ENCODE measurements around the gene PTCHD4.

The PTCHD4 gene

GRCh38 chr6:48080227-48081009 lies 30.6 kb downstream of the PTCHD4 start:
- no peak overlapping the region for H3K4me3 Mint-ChIP-seq
- no peak for DNase-seq
- H3K36me3 Mint-ChIP-seq = no peaks in the 10 kb centered on the region
- H3K27me3 Mint-ChIP-seq = no peaks in the 10 kb centered on the region
- CTCF ChIA-PET = no interaction called here
- no peaks in the 10 kb centered on the region for H3K9me3 Mint-ChIP-seq
- no peaks in the 10 kb centered on the region for H3K4me1 Mint-ChIP-seq
- no peak overlapping the region for H3K27ac Mint-ChIP-seq

GRCh38 chr6:48078120-48078519 lies 32.9 kb downstream of the PTCHD4 start:
- H3K36me3 Mint-ChIP-seq = no peaks in the 10 kb centered on the region
- no peaks in the 10 kb centered on the region for H3K9me3 Mint-ChIP-seq
- CTCF ChIA-PET = no interaction called here
- no peaks in the 10 kb centered on the region for H3K27me3 Mint-ChIP-seq
- H3K4me1 Mint-ChIP-seq = no peaks in the 10 kb centered on the region
- no peak overlapping the region for H3K27ac Mint-ChIP-seq
- no peak for DNase-seq
- no peak overlapping the region for H3K4me3 Mint-ChIP-seq

- DNase-seq = no peak
- no peaks in the 10 kb centered on the region for H3K9me3 Mint-ChIP-seq
- CTCF ChIA-PET = no interaction called here
- no peaks in the 10 kb centered on the region for H3K36me3 Mint-ChIP-seq
- no peaks in the 10 kb centered on the region for H3K27me3 Mint-ChIP-seq
- no peaks in the 10 kb centered on the region for H3K4me1 Mint-ChIP-seq
- no peak overlapping the region for H3K27ac Mint-ChIP-seq
- no peak overlapping the region for H3K4me3 Mint-ChIP-seq
These were observed 35.8 kb downstream of the PTCHD4 start for GRCh38 chr6:48075181-48075580.

- Mint-ChIP-seq H3K27ac (no peak overlapping the region), H3K27me3 (peaks cover 7% of the 10 kb centered on the region), H3K36me3 (no peaks in the 10 kb centered on the region), H3K4me3 (no peak overlapping the region), H3K9me3 (no peaks in the 10 kb centered on the region), H3K4me1 (no peaks in the 10 kb centered on the region)
- CTCF ChIA-PET = no interaction called here
- DNase-seq = no peak
These were observed 36.8 kb downstream of the PTCHD4 start for GRCh38 chr6:48073976-48074767.

GRCh38 chr6:48071833-48072232 lies 39.2 kb downstream of the PTCHD4 start:
- no peak for DNase-seq
- H3K4me3 Mint-ChIP-seq = no peak overlapping the region
- H3K36me3 Mint-ChIP-seq = no peaks in the 10 kb centered on the region

GRCh38 chr6:48069280-48069679 lies 41.7 kb downstream of the PTCHD4 start:
- no peak for DNase-seq
- H3K4me3 Mint-ChIP-seq = no peak overlapping the region
- no peaks in the 10 kb centered on the region for H3K36me3 Mint-ChIP-seq
- no peak overlapping the region for H3K27ac Mint-ChIP-seq
- H3K27me3 Mint-ChIP-seq = peaks cover 22% of the 10 kb centered on the region
- no peaks in the 10 kb centered on the region for H3K9me3 Mint-ChIP-seq
- CTCF ChIA-PET = no interaction called here
- no peaks in the 10 kb centered on the region for H3K4me1 Mint-ChIP-seq

More at GRCh38 chr6:48071833-48072232, 39.2 kb downstream of the PTCHD4 start:
- Mint-ChIP-seq H3K9me3 (no peaks in the 10 kb centered on the region), H3K27me3 (peaks cover 22% of the 10 kb centered on the region), H3K27ac (no peak overlapping the region), H3K4me1 (no peaks in the 10 kb centered on the region)
- CTCF ChIA-PET = interaction anchor here (0.7 kb wide), 1 partner anchor 1844 kb away, joined by 4 read pairs; no protein-coding TSS in a partner anchor

- Mint-ChIP-seq H3K4me3 (no peak overlapping the region), H3K36me3 (no peaks in the 10 kb centered on the region), H3K9me3 (no peaks in the 10 kb centered on the region), H3K27me3 (peaks cover 22% of the 10 kb centered on the region), H3K27ac (no peak overlapping the region), H3K4me1 (no peaks in the 10 kb centered on the region)
- no peak for DNase-seq
- CTCF ChIA-PET = no interaction called here
These were observed 42.4 kb downstream of the PTCHD4 start for GRCh38 chr6:48068278-48069251.

GRCh38 chr6:48067886-48068277 lies 43.1 kb downstream of the PTCHD4 start:
- Mint-ChIP-seq H3K27me3 (peaks cover 22% of the 10 kb centered on the region), H3K4me3 (no peak overlapping the region), H3K36me3 (no peaks in the 10 kb centered on the region), H3K4me1 (no peaks in the 10 kb centered on the region), H3K9me3 (no peaks in the 10 kb centered on the region), H3K27ac (no peak overlapping the region)
- CTCF ChIA-PET = no interaction called here
- no peak for DNase-seq

- DNase-seq = no peak
- H3K36me3 Mint-ChIP-seq = no peaks in the 10 kb centered on the region
- H3K4me1 Mint-ChIP-seq = no peaks in the 10 kb centered on the region
- peaks cover 22% of the 10 kb centered on the region for H3K27me3 Mint-ChIP-seq
- H3K27ac Mint-ChIP-seq = no peak overlapping the region
- no peaks in the 10 kb centered on the region for H3K9me3 Mint-ChIP-seq
- H3K4me3 Mint-ChIP-seq = no peak overlapping the region
- CTCF ChIA-PET = no interaction called here
These were observed 43.8 kb downstream of the PTCHD4 start for GRCh38 chr6:48067148-48067712.

GRCh38 chr6:48061265-48061990 lies 49.6 kb downstream of the PTCHD4 start:
- H3K27me3 Mint-ChIP-seq = no peaks in the 10 kb centered on the region
- H3K27ac Mint-ChIP-seq = no peak overlapping the region
- DNase-seq = no peak

More at GRCh38 chr6:48061265-48061990, 49.6 kb downstream of the PTCHD4 start:
- H3K9me3 Mint-ChIP-seq = no peaks in the 10 kb centered on the region
- CTCF ChIA-PET = no interaction called here
- H3K36me3 Mint-ChIP-seq = no peaks in the 10 kb centered on the region
- no peaks in the 10 kb centered on the region for H3K4me1 Mint-ChIP-seq
- no peak overlapping the region for H3K4me3 Mint-ChIP-seq
